WTC11 (cell line): ENCODE results near the gene ARSK.

Experiments used
- CBFB ChIP-seq: sonication (generic); formaldehyde crosslinking; IDR thresholded peaks from 2 replicates; pipeline ENCODE4 v1.8.1; 2022; ENCODE audit warnings: mild to moderate bottlenecking, low read depth, missing genetic modification reagents
- ELF4 ChIP-seq: sonication (generic); formaldehyde crosslinking; IDR thresholded peaks from 2 replicates; pipeline ENCODE4 v1.8.1; 2022; ENCODE audit warnings: low read depth, mild to moderate bottlenecking, moderate library complexity, missing genetic modification reagents
- GABPB1 ChIP-seq: sonication (generic); formaldehyde crosslinking; IDR thresholded peaks from 2 replicates; pipeline ENCODE4 v1.8.1; 2023; ENCODE audit warnings: mild to moderate bottlenecking, missing genetic modification reagents
- NR2C2 ChIP-seq: sonication (generic); formaldehyde crosslinking; IDR thresholded peaks from 2 replicates; pipeline ENCODE4 v1.8.0; 2022; ENCODE audit warnings: mild to moderate bottlenecking, missing genetic modification reagents
- SMAD4 ChIP-seq: sonication (generic); formaldehyde crosslinking; IDR thresholded peaks from 2 replicates; pipeline ENCODE4 v1.8.0; 2022; ENCODE audit warnings: mild to moderate bottlenecking, missing genetic modification reagents
- SP1 ChIP-seq: sonication (generic); formaldehyde crosslinking; conservative IDR thresholded peaks from 2 replicates; pipeline ENCODE4 v1.8.1; 2022; ENCODE audit warnings: missing genetic modification reagents
- TEAD4 ChIP-seq: sonication (generic); formaldehyde crosslinking; IDR thresholded peaks from 2 replicates; pipeline ENCODE4 v1.8.0; 2022; ENCODE audit warnings: mild to moderate bottlenecking, missing genetic modification reagents
- ZNF121 ChIP-seq: sonication (generic); formaldehyde crosslinking; IDR thresholded peaks from 2 replicates; pipeline ENCODE4 v1.8.0; 2023; ENCODE audit warnings: missing genetic modification reagents
- TF ChIP-seq, protein P1 (sequence below): fragments of 200-600 bp; IDR thresholded peaks from 2 replicates; pipeline ENCODE4 v1.8.0; 2022; ENCODE audit warnings: antibody characterized with exemption
- TF ChIP-seq, protein P2 (sequence below): sonication (generic); formaldehyde crosslinking; IDR thresholded peaks from 2 replicates; pipeline ENCODE4 v1.8.0; 2022; ENCODE audit warnings: mild to moderate bottlenecking, missing genetic modification reagents

DNA sequence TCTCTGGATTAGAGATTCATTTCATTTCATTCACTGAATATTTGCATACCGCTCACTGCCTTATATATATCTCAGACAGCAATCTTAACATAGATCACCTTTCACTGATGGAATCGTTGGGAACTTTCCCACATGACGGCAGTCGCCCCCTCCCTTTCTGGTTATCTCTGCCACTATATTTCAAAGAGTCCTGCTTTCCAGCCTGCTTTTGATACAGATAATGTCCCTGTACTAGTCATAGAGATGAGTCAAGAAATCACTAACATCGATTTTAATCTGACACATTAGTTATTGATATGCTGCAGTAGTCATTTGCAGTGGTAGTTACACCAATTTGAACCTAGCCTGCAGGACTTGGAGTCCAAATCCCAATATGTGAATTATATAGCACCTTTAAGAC is 8.5 kb downstream of the ARSK start:
- TF ChIP-seq ZNF121 (CRISPR knock-in tag): no peak
- TF ChIP-seq GABPB1 (CRISPR knock-in tag): no peak
- TF ChIP-seq, protein P1, sequence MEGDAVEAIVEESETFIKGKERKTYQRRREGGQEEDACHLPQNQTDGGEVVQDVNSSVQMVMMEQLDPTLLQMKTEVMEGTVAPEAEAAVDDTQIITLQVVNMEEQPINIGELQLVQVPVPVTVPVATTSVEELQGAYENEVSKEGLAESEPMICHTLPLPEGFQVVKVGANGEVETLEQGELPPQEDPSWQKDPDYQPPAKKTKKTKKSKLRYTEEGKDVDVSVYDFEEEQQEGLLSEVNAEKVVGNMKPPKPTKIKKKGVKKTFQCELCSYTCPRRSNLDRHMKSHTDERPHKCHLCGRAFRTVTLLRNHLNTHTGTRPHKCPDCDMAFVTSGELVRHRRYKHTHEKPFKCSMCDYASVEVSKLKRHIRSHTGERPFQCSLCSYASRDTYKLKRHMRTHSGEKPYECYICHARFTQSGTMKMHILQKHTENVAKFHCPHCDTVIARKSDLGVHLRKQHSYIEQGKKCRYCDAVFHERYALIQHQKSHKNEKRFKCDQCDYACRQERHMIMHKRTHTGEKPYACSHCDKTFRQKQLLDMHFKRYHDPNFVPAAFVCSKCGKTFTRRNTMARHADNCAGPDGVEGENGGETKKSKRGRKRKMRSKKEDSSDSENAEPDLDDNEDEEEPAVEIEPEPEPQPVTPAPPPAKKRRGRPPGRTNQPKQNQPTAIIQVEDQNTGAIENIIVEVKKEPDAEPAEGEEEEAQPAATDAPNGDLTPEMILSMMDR: no peak
- no peak for TF ChIP-seq SP1 (CRISPR knock-in tag)
- no peak for TF ChIP-seq CBFB
- TF ChIP-seq ELF4 (CRISPR knock-in tag): no peak
- TF ChIP-seq, protein P2, sequence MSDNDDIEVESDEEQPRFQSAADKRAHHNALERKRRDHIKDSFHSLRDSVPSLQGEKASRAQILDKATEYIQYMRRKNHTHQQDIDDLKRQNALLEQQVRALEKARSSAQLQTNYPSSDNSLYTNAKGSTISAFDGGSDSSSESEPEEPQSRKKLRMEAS (CRISPR knock-in tag): no peak
- TF ChIP-seq NR2C2: no peak
- TF ChIP-seq TEAD4 (CRISPR knock-in tag): no peak
- no peak for TF ChIP-seq SMAD4 (CRISPR knock-in tag)
